GM19397 (cell line): ENCODE measurements around the gene SORD.
"Not testable (repeated sequence)": the region's sequence is repeated elsewhere in the genome, so short reads cannot be mapped to it uniquely, and the experiment has no call there.

ENCODE experiments used
- ATAC-seq: cut with Tn5 transposase; IDR thresholded peaks from one replicate; pipeline ENCODE4 v1.9.1; 2021; ENCODE audit warnings: mild to moderate bottlenecking, moderate library complexity; ENCODE audit not compliant: unreplicated experiment

Gene SORD

DNA sequence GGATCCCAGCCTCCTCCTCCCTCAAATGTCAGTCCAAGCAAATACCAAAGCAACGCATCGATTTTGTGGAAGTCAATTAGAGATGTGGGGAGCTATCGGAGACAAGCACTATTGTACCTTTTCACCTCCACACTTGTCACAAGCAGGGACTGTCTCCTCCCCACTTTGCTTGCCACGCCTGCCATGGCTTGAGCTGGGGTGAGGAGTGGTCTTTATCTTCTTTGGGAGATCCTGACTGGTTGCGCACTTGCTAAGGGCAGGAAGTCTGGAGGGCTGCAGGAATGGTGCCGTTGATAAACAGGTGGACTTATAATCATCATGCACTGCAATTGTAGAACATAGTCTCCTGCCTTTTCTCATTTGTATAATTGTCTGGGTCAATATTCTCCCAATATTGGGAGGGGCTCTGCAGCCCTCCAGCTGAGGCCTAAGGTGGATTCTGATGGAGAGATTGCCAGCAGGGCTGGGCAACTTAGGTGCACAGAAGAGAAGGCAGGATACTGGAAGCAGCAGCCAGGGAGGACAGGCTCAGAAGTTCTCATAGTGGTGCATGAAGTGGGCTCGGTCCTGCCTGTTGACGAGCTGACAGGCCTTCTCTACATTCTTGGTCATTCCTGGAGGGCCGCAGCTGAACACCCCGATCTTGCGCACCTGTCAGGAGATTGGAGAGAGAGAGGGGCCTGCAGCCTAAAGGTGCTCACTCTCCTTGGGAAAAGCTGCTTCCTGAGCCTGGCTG is 70.8 kb downstream of the SORD start:
- no peak for ATAC-seq

DNA sequence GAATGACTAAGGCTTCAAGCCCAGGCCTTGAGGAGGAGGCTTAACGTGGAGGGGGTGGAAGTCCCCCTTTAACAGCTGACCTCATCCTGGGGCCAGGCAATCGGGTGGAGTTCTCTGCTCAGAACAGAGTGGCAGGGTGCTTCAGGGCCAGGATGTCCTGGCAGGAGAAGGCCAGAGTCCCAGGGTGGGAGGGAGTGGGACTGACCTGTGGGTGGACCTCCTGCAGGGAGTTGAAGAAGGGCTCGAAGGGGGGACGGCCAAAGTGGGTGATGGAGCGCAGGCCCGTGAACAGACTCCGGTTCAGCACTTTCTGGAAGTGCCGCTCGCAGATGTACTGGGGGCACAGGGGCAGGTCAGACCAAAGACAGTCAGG is 71.3 kb downstream of the SORD start:
- ATAC-seq = no peak

GRCh38 chr15:45095661-45096060 is 72.7 kb downstream of the SORD start:
- no peak for ATAC-seq

DNA sequence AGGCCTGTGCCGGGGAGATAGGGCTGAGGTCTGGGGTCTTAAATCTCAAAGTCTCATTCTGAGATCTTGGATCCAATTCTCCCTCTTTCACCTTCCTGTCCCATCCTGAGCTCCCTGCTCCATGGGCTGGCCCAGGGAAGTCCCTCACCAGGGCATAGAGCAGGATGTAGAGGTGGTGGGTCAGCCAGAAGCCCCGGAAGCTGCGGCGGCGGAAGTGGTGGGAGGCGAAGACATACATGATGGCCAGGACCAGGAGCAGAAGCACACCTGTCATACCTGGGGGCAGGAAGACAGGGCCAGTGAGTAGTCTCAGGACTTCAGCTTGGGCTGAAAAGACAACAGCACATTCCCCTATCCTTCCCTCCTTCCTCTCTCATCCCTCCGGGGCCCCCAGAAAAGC is 74.5 kb downstream of the SORD start:
- no peak for ATAC-seq

DNA sequence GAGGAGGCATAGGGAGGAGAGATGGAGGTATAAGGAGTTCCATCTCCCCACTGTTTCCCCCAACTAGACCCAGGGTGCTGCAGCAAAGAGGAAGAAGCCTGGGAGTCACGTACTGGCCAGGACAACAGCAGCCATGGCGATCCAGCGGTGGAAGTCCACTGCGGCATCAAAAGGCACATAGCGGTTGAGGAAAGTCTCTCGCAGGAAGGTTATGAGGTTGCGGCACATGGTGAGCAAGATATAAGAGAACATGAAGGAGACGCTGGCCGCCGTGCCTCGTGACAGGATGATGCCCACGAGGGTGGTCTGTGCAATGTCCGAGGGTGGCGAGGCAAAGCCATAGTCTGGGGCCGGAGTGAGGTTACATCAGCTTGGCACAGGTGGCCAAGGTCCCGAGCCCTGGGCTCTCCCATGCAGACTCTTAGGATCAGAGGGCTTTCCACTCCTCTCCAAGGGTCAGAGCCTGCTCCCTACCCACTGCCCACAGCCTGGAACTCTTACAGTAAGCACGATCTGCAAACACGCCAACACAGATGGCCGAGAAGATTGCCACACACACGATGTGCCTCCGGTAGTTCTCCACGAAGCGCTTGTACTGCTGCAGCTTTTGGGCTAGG is 76.7 kb downstream of the SORD start:
- ATAC-seq = no peak

DNA sequence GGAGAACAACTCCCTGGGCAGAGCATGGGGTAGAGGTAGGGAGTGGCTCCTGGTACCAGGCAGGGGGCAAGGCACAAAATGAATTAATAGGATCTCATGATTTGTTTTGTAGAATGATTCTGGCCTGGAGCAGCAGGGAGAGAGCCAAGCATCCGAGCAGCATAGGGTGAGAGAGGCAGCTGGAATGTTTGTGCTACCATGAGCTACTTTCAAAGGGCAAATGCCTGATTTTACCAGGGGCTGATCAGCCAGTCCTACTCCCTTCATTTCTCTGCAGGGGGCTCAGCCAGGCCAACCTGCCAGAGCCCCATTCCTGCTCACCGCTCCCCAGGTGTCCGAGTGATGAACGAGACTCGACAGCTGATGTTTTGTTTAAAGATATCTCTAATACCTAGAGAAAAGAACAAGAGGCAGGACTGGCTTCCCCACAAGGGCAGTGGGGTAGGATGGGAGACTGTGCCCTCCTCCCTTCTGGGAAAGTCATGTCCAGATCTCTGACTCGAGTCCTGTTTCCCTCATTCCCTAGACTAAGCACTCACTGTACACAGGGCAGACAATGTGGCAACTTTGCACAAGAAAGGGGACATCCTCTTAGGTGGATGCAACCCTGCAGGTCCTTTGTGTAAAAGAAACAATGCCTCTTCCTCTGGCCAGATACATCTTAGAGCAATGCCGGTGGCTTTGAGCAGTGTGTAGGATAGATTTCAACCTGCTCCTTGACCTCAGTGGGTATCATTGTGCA is 78.1 kb downstream of the SORD start:
- no peak for ATAC-seq

GRCh38 chr15:45101749-45102148 is 78.8 kb downstream of the SORD start:
- ATAC-seq = no peak

DNA sequence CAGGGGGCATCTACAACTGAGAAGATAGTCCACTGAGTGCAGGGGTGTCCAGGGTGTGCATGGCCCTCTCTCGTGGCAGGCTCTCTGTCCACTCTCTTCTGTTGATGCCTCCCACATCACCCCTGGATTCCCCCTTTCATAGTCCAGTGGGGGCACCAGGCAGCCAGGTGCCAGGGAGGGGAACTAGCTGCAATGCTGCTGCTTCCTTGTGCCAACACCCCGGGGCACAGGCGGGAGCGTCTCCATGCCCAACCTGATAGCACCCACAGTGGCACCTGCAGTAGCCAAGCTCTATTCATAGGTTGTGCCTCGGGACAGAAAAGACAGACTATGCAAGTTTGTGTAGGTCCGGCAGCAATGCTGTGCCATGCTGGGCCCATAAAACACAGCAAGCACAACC is 79.2 kb downstream of the SORD start:
- ATAC-seq = no peak

GRCh38 chr15:45104170-45104569 is 81.2 kb downstream of the SORD start:
- not testable (repeated sequence) for ATAC-seq

GRCh38 chr15:45105586-45105985 is 82.6 kb downstream of the SORD start:
- no peak for ATAC-seq

DNA sequence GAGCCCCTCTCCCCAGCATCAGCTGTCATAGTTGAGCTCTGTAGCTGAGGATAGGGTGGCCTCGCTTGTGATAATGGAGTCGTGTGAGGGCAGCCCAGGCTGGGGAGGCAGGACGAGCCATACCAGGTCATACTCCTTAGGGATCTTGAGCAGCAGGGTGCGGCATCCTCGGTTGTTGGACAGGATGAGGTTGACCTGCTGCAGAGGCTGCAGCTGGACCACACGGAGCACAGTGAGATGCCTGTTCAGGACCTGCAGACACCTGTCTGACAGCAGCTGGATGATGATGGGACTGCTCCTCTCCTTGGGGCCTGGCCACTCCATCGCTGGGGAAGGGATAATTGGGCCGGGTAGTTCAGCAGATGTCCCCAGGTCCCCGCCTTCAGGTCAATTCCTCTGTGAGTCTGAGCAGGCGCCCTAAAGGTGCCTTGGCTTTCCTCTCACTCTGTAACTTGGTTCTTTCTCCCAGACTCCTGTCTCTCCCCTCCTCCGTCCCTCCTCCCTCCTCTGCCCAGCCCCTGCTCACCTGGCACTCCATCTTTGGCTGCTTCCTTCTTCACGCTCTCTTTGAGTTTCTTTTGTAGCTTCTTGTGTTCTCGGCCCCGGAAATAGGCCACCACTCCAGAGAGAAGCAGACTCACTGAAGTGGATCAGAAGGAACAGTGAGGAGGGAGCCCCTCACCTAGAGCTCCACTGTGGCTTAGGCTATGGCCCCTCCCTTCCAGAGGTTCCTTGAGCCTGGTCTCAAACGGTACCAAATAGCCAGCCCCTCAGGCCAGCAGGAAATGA is 83.2 kb downstream of the SORD start:
- no peak for ATAC-seq

- no peak for ATAC-seq
These were observed 85.1 kb downstream of the SORD start for GRCh38 chr15:45107941-45108630.

GRCh38 chr15:45110256-45110820 is 87.3 kb downstream of the SORD start:
- ATAC-seq = no peak

GRCh38 chr15:45111390-45112142 is 88.6 kb downstream of the SORD start:
- ATAC-seq = no peak

- ATAC-seq = no peak
These were observed 89.2 kb downstream of the SORD start for GRCh38 chr15:45112143-45112590.

DNA sequence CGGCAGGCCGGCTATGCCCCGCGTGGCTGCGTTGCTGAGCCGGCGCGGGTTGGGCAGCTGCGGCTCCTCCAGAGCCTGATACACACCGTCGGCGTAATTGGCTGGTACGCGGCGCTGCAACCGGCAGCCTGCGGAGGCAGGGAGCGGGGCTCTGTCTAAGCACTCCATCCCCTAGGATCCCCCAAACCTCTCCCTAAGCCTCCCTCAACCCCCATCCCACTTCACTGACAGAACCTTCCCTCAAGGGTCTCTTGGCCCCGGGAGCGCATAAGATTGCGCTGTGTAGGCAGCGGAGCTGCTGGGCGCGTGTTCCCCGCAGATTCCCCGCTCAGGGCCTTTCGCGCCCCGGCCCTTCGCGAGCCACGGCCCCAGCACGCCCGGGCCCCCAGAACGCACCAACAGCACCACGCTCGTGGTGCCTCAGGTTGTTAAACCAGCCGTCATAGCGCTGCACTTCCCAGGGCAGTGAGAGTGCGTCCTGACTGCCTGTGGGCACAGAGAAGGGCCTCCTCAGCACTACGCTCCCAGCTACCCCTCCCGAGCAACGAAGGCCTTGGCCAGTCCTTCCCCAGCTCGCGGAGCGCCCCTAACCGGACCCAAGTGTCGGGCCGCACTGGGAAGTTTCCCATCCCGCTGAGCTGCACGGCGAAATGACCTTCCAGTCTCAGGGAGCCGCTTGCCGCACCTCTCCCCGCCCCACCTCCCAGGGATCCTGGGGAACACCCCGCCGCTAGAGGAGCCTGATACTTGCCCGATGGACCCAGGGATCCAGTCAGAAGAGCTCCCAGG is 89.8 kb downstream of the SORD start:
- ATAC-seq = no peak

- ATAC-seq = no peak
These were observed 90.5 kb downstream of the SORD start for GRCh38 chr15:45113380-45113990.

DNA sequence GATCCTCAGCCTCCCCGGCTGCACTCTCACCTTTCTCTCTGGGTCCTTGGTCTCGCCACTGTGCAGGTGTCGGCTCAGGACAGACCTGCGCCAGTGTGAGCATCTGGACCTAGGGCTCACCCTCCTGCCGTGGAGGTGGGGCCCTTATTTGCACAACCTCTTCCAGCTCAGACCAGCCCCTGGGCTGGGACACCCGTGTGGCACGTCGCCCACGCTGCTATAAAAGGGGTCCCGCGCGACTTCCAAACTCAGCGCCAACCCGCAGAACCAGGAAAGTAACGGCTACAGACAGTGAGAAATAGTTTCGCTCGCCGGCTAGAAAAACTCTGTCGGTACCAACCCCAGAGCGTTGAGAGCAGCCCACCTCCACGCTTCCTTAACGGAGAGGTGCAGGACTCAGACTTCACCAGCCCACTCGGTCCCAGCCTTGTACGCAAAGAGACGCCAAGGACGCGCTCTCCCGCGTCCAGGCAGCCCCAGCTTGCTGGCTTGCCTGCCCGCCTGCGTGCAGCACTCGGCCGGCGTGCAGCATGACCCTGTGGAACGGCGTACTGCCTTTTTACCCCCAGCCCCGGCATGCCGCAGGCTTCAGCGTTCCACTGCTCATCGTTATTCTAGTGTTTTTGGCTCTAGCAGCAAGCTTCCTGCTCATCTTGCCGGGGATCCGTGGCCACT is 91.2 kb downstream of the SORD start, which contains the start of the genes DUOX2 and DUOXA2:
DUOX2 (minus strand) TSS at position 97 of the 675 bp plus-strand sequence. CDS start 761 bp downstream, outside the sequence.
DUOXA2 (plus strand) TSS at position 251 of the 675 bp plus-strand sequence; CDS start at position 531, 280 bp downstream.
- no peak for ATAC-seq
